ENCODE results near the gene SPATS2.

Gene SPATS2

GRCh38 chr12:49562831-49563230, 195.6 kb downstream of the SPATS2 start:
- H3K4me1 Mint-ChIP-seq: peaks cover 9% of the 10 kb centered on the region
- ATAC-seq (ENCODE audit: low read depth) (no peak), DNase-seq (ENCODE audit: low spot score in 2 of 2) (no peak)
- no peak overlapping the region for H3K27ac Mint-ChIP-seq
- no peaks in the 10 kb centered on the region for H3K27me3 Mint-ChIP-seq
- H3K9me3 Mint-ChIP-seq: no peaks in the 10 kb centered on the region
- no peak overlapping the region for H3K4me3 Mint-ChIP-seq
- peaks cover 31% of the 10 kb centered on the region for H3K36me3 Mint-ChIP-seq

DNA sequence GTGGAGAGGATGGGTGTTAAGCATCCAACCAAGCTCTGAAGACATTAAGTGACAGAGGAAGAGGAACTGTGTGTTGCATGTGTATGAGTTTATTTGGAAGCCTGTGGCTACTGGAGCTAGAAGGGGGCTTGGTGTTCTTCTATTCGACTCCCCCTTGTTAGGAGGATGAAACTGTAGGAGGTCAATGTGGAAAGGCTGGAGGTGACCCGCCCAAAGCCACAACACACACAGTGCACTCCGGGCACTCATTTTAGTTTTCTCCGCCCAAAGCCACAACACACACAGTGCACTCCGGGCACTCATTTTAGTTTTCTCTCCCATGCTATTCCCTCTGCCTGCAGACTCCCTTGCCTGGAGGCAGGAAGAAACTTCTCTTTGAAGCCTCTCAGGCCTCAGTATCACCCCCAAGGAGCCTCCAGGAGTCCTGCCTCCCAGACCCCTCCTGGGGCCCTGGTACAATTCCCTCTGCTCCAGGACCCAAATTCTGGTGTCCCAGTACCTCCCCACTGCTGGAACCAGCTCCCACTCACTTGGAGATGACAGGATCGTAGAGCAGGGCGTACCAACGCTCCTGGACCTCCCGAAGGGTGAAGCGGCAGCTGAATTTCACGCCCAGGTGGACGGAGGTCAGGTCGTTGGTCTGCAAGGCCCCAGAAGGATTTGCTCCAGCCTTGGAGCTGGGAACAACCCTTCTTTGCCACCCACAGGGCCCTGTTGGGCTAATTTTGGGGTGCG, 196.9 kb downstream of the SPATS2 start:
- H3K27ac Mint-ChIP-seq: no peak overlapping the region
- no peak for DNase-seq (ENCODE audit: low spot score in 2 of 2)
- H3K9me3 Mint-ChIP-seq: no peaks in the 10 kb centered on the region
- H3K4me3 Mint-ChIP-seq: no peak overlapping the region
- peaks cover 26% of the 10 kb centered on the region for H3K36me3 Mint-ChIP-seq
- ATAC-seq (ENCODE audit: low read depth): no peak
- no peaks in the 10 kb centered on the region for H3K27me3 Mint-ChIP-seq
- H3K4me1 Mint-ChIP-seq: peaks cover 19% of the 10 kb centered on the region

DNA sequence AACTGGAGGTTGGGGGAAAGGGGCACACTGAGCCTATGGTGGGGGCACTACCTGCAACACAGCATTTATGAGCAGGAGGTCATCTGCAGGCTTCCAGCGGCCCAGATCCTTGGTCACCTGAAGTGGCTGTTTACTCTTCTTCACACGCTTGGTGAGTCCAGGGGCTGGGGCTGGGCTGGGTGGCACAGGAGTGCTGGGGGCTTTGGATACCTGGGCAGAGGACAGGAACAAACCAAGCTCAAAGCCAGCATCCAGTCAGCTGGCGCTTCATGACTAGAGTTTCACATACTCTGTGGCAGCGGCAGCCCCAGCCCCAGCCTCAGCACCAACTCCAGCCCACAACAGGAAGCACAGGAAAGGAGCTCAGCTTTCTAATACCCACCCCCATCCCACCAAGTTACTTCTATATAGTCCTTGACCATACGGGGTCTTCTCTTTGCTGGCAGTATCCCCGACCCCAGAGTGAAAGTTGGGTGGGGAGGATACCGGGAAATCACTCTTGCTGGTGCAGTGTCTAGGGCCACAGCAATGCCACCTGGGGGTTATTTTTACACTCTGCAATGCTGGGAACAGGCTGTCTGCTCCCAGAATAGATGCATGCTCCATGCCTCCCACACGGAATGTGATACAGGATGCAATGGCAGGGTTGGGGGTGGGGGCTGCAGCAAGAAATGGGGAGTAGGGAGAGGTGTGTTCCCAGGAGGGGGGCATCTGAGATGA, 197.6 kb downstream of the SPATS2 start:
- peaks cover 19% of the 10 kb centered on the region for H3K4me1 Mint-ChIP-seq
- no peak overlapping the region for H3K4me3 Mint-ChIP-seq
- H3K36me3 Mint-ChIP-seq: peaks cover 20% of the 10 kb centered on the region
- no peak overlapping the region for H3K27ac Mint-ChIP-seq
- DNase-seq (ENCODE audit: low spot score in 2 of 2) (no peak), ATAC-seq (ENCODE audit: low read depth) (no peak)
- H3K27me3 Mint-ChIP-seq: no peaks in the 10 kb centered on the region
- H3K9me3 Mint-ChIP-seq: no peaks in the 10 kb centered on the region

GRCh38 chr12:49565406-49566265, 198.4 kb downstream of the SPATS2 start:
- no peak for ATAC-seq (ENCODE audit: low read depth)
- no peak for DNase-seq (ENCODE audit: low spot score in 2 of 2)
- Mint-ChIP-seq H3K4me3 (no peak overlapping the region), H3K36me3 (peaks cover 15% of the 10 kb centered on the region), H3K4me1 (peaks cover 20% of the 10 kb centered on the region), H3K27ac (no peak overlapping the region), H3K27me3 (no peaks in the 10 kb centered on the region), H3K9me3 (no peaks in the 10 kb centered on the region)

GRCh38 chr12:49566361-49566760, 199.1 kb downstream of the SPATS2 start:
- H3K27ac Mint-ChIP-seq: no peak overlapping the region
- H3K36me3 Mint-ChIP-seq: peaks cover 13% of the 10 kb centered on the region
- H3K4me3 Mint-ChIP-seq: no peak overlapping the region
- no peak for ATAC-seq (ENCODE audit: low read depth)
- no peaks in the 10 kb centered on the region for H3K27me3 Mint-ChIP-seq
- H3K4me1 Mint-ChIP-seq: peaks cover 24% of the 10 kb centered on the region
- no peak for DNase-seq (ENCODE audit: low spot score in 2 of 2)
- no peaks in the 10 kb centered on the region for H3K9me3 Mint-ChIP-seq

DNA sequence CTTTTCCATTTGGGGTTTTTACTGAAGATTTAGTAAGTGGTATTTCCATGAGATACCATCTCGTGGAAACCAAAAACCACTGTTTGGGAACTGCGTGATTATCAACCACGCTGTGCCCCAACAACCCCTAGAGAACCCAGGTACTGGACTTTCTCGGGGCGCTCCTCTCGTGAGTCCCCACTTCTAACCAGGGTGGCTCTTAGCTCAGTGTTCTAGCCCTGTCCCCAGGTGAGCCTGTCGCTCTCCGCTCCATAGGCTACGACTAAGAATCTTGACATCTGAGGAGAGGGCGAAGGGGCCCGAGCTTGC, 200.0 kb downstream of the SPATS2 start:
- peaks cover 26% of the 10 kb centered on the region for H3K4me1 Mint-ChIP-seq
- ATAC-seq (ENCODE audit: low read depth) (no peak), DNase-seq (ENCODE audit: low spot score in 2 of 2) (no peak)
- H3K9me3 Mint-ChIP-seq: no peaks in the 10 kb centered on the region
- H3K4me3 Mint-ChIP-seq: peak overlapping the region; percentile 100
- no peaks in the 10 kb centered on the region for H3K27me3 Mint-ChIP-seq
- H3K27ac Mint-ChIP-seq: peak overlapping the region; percentile 98
- H3K36me3 Mint-ChIP-seq: peaks cover 12% of the 10 kb centered on the region

DNA sequence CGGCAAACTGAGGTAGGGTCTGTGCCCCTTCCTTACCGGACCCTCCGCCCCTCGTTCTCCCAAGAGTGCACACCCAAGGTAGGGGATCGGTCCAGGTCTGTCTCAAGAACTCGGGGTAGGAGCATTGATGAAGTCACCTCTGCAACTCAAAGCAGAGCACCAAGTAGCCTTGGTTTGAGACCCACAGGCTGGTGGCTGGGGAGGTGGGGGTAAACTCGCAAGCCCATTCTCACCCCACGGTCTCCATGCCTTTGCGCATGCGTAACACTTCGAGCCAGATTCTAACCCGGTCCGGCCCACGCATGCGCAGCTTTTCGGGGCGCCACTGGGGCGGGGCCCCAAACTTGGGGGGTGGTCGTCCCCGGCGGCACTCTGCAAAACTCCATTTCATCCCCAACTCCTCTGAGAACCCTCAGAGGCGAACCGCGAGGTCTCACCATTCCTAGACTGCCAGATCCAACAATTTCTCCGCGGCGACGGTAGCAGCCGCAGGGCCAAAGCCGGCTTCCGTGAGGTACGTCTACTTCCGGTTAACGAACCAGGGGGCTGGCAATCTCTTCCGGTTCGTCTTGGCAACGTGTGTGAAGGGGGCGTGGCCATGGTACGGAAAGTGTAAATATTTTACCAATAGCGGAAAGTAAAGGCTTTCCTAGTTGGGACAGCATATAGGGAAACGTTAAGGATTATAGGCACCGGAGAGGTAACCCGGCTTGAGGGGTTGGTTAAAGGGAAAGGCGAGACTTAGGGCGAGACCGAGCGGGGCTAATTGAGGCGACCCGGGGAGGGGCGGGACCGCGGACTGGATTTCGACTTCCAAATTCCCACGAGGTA, 200.6 kb downstream of the SPATS2 start, which contains the start of gene MCRS1:
TSS of gene MCRS1 (minus strand) at position 532 of the 831 bp plus-strand sequence. CDS start 1,411 bp downstream, outside the sequence.
- Mint-ChIP-seq H3K27me3 (no peaks in the 10 kb centered on the region), H3K36me3 (peaks cover 9% of the 10 kb centered on the region), H3K27ac (peak within 1 kb of the TSS; percentile 98), H3K4me3 (peak within 1 kb of the TSS; percentile 100), H3K4me1 (peaks cover 25% of the 10 kb centered on the region), H3K9me3 (no peaks in the 10 kb centered on the region)
- peak; percentile 90 to 94 for DNase-seq (ENCODE audit: low spot score in 2 of 2)
- ATAC-seq (ENCODE audit: low read depth): peak; percentile 93

DNA sequence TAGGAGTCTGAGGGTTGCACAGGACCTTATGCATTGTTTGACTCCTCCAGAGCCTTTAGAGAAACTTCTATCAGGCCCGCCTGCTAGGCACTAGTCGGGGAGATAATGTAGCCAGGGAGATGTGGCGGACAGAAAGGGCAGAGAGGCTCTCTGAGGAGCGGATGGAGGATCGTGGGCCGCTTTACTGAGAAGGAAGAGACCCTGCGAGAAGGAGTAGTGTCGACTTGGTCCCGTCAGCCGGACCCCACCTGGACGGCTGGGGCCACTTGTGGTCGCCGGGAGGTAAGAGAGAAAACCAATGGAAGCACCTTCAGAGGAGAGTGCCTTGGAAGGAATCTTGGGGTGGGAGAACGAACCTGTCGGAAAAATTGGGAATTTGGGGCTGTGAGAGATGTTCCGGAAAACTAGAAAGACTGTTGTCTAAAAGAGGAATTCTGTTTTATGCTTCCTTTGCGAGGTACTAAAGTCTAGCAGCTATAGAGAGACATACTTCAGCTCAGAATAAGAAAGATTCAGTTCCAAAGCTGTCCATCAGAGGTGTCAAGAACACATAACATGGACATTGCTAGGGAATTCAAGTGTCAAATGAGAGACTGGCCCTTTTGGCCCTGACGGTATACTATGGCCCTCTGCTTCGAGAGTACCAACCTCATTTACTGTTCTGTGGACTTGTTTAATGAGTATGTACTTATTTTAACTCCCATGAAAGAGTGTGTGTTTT, 201.3 kb downstream of the SPATS2 start:
- Mint-ChIP-seq H3K27ac (peak overlapping the region; percentile 98), H3K4me1 (peaks cover 25% of the 10 kb centered on the region), H3K9me3 (no peaks in the 10 kb centered on the region), H3K27me3 (no peaks in the 10 kb centered on the region), H3K4me3 (peak overlapping the region; percentile 100), H3K36me3 (peaks cover 7% of the 10 kb centered on the region)
- DNase-seq (ENCODE audit: low spot score in 2 of 2) (no peak), ATAC-seq (ENCODE audit: low read depth) (peak; percentile 14)
